NT2/D1 (cell line): ENCODE results near the gene LAMTOR5.

Experiments used
- SUZ12 ChIP-seq: IDR thresholded peaks from 2 replicates; pipeline ENCODE4 v1.6.1; 2011; ENCODE audit not compliant: insufficient read length, insufficient read depth; ENCODE audit errors: extremely low read depth
- YY1 ChIP-seq: IDR thresholded peaks from 2 replicates; pipeline ENCODE4 v1.6.1; 2011; ENCODE audit not compliant: insufficient read length, insufficient read depth
- ZNF274 ChIP-seq: IDR thresholded peaks from 2 replicates; pipeline ENCODE4 v1.6.1; 2011; ENCODE audit warnings: mild to moderate bottlenecking, low read depth, low read length

DNA sequence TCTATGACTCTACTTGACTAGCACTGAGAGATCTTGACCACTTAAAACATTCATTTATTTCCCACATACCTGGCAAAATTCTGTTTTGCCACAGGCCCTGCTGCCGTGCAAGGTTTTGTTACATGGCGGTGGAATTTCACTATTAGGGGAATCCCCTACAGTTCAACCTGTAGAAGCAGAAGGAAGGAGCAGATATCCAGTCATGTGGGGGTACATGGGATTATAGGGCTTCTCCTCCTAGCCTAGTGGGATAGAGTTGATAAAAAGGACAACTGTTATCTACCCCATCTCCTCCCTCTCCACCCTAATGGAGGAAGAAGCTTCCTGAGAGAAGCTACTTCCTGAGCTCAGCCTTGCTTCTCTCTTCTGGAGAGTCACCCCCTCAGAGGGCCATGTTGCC lies 25.7 kb upstream of the LAMTOR5 start:
- TF ChIP-seq ZNF274, result no peak
- TF ChIP-seq YY1, result no peak
- no peak for TF ChIP-seq SUZ12
